ENCODE results near the gene CCDC127. TPM values are rescaled to one million over a fixed set of nuclear protein-coding genes. Genes with fewer than 3 reads are reported as not detected.
"Not testable (repeated sequence)": the region's sequence is repeated elsewhere in the genome, so short reads cannot be mapped to it uniquely, and the experiment has no call there.

The CCDC127 gene
- total and polyA plus RNA-seq, 7 donors: 4.1 to 11.2 (median 7.0) TPM

- Histone ChIP-seq H3K4me1 (no peaks in the 10 kb centered on the region), H3K36me3 (ENCODE audit: insufficient read depth in 1 of 2, low read depth in 1 of 2) (peaks cover 4 to 100% of the 10 kb centered on the region in 2 donors), H3K27me3 (ENCODE audit: insufficient read depth in 3 of 3, low read length in 2 of 3) (no peaks in the 10 kb centered on the region), H3K9me3 (no peaks in the 10 kb centered on the region), H3K27ac (no peak overlapping the region), H3K4me3 (no peak overlapping the region)
- intact Hi-C loops (cut with DNase I): no loop called here
- TF ChIP-seq CTCF (IDR thresholded peaks at IDR 0.05): no peak
- ATAC-seq (no peak), DNase-seq (no peak)
- 82 to 90% (median 82%) methylated on average over 13 of the region's 13 CpGs for WGBS, 3 donors
Observed at GRCh38 chr5:231661-232060, 13.7 kb upstream of the CCDC127 start.

GRCh38 chr5:230711-231110, 12.8 kb upstream of the CCDC127 start:
- ATAC-seq: peak in 1 of 4 donors; percentile 33
- peaks cover 4 to 100% of the 10 kb centered on the region in 2 donors for H3K36me3 ChIP-seq (ENCODE audit: insufficient read depth in 1 of 2, low read depth in 1 of 2)
- WGBS, 3 donors: 89 to 95% (median 91%) methylated on average over 14 of the region's 14 CpGs

GRCh38 chr5:228886-229285, 10.9 kb upstream of the CCDC127 start:
- no peak for ATAC-seq
- H3K9me3 ChIP-seq: no peaks in the 10 kb centered on the region

More at GRCh38 chr5:230711-231110, 12.8 kb upstream of the CCDC127 start:
- H3K27me3 ChIP-seq (ENCODE audit: insufficient read depth in 3 of 3, low read length in 2 of 3): no peaks in the 10 kb centered on the region
- H3K4me1 ChIP-seq: no peaks in the 10 kb centered on the region
- no peak overlapping the region for H3K27ac ChIP-seq
- no peak for DNase-seq
- no peak overlapping the region for H3K4me3 ChIP-seq
- no peak for TF ChIP-seq CTCF (IDR thresholded peaks at IDR 0.05)
- intact Hi-C loops (cut with DNase I): no loop called here
- no peaks in the 10 kb centered on the region for H3K9me3 ChIP-seq

GRCh38 chr5:227375-227774, 9.4 kb upstream of the CCDC127 start:
- H3K4me1 ChIP-seq; H3K27me3 ChIP-seq (ENCODE audit: insufficient read depth in 3 of 3, low read length in 2 of 3); H3K4me3 ChIP-seq; H3K27ac ChIP-seq; ATAC-seq; H3K9me3 ChIP-seq; intact Hi-C loops (cut with DNase I); DNase-seq: not testable (repeated sequence)
- WGBS, 3 donors: 90 to 94% (median 92%) methylated on average over 10 to 15 of the region's 17 CpGs
- H3K36me3 ChIP-seq (ENCODE audit: insufficient read depth in 1 of 2, low read depth in 1 of 2): peaks cover 4 to 90% of the 10 kb centered on the region in 2 donors

More at GRCh38 chr5:228886-229285, 10.9 kb upstream of the CCDC127 start:
- no peak for DNase-seq
- Histone ChIP-seq H3K27me3 (ENCODE audit: insufficient read depth in 3 of 3, low read length in 2 of 3) (no peaks in the 10 kb centered on the region), H3K4me1 (no peaks in the 10 kb centered on the region), H3K27ac (no peak overlapping the region), H3K4me3 (no peak overlapping the region), H3K36me3 (ENCODE audit: insufficient read depth in 1 of 2, low read depth in 1 of 2) (peaks cover 4 to 100% of the 10 kb centered on the region in 2 donors)
- WGBS, 3 donors: 60 to 93% (median 75%) methylated on average over 3 of the region's 3 CpGs
- intact Hi-C loops (cut with DNase I): no loop called here
- no peak for TF ChIP-seq CTCF (IDR thresholded peaks at IDR 0.05)

GRCh38 chr5:225334-225733, 7.4 kb upstream of the CCDC127 start:
- DNase-seq: no peak
- Histone ChIP-seq H3K4me3 (no peak overlapping the region), H3K9me3 (no peaks in the 10 kb centered on the region), H3K27me3 (ENCODE audit: insufficient read depth in 3 of 3, low read length in 2 of 3) (no peaks in the 10 kb centered on the region), H3K27ac (no peak overlapping the region), H3K4me1 (peaks cover 25% of the 10 kb centered on the region), H3K36me3 (ENCODE audit: insufficient read depth in 1 of 2, low read depth in 1 of 2) (peaks cover 4 to 69% of the 10 kb centered on the region in 2 donors)
- 93 to 95% (median 95%) methylated on average over 14 of the region's 14 CpGs for WGBS, 3 donors
- ATAC-seq: no peak
- no peak for TF ChIP-seq CTCF (IDR thresholded peaks at IDR 0.05)
- intact Hi-C loops (cut with DNase I): no loop called here
